ENCODE data around the gene HIGD2B. TPM values are rescaled to one million over a fixed set of nuclear protein-coding genes. Genes with fewer than 3 reads are reported as not detected.

Gene HIGD2B, protein sequence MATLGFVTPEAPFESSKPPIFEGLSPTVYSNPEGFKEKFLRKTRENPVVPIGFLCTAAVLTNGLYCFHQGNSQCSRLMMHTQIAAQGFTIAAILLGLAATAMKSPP
- total RNA-seq, result not detected

GRCh38 chr15:72685925-72686794 lies at the start of gene HIGD2B, which contains the start of gene BBS4:
Gene HIGD2B (minus strand): TSS chr15:72686182. CDS start chr15:72676374, 9,808 bp downstream.
Gene BBS4 (plus strand): TSS chr15:72686207. CDS start chr15:72686228, 21 bp downstream.

DNA sequence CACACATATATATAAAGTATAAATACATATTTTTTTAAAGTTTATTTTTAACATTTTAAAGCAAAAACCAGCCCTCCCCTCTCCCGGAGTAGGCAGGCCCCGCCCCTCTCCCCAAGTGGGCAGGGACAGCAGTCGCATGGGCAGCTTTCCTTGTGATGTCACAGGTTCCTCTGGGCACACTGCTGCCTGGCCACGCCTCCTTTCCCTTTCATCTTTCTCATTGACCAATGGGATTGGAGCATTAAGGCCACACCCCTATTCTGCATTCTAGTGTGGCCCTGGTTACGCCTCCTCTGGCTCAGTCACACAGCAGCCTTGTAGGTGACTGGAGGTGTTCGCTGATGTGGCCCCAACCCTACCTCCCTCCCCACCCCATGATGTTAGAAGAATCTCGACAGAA lies 31.6 kb downstream of the HIGD2B start, which contains the start of gene GOLGA6B:
TSS of gene GOLGA6B (plus strand) at position 301 of the 400 bp plus-strand sequence. CDS start at position 342, 41 bp downstream.

Small RNAs within 50 kb of the gene (small RNA-seq; reads per million reads assigned to genes)
- gene RN7SL853P (ENCODE audit: low replicate concordance), result not detected

Other genes starting within 250 kb of the HIGD2B start
- gene ARIH1, start 211.9 kb downstream of the HIGD2B start, total RNA-seq, result 83.3 TPM
- gene GOLGA6B, start 31.5 kb downstream of the HIGD2B start, total RNA-seq, result not detected
- gene BBS4, start within 50 bp of the HIGD2B start, total RNA-seq, result 58.8 TPM
- gene ADPGK, start 97.6 kb upstream of the HIGD2B start, total RNA-seq, result 53.5 TPM

Data from parietal lobe (tissue), 2 donors.